HEK293 (cell line): ENCODE measurements around the gene NT5DC2.

Experiments
- CTCF ChIA-PET: fragments of 350-600 bp; formaldehyde crosslinking; extraction: SDS; loops from one replicate; lab custom pipeline; 2021; ENCODE audit warnings: antibody characterized with exemption; lab: Yijun Ruan, JAX
- POLR2A ChIA-PET: fragments of 300-600 bp; formaldehyde crosslinking; extraction: SDS; loops from one replicate; lab custom pipeline; 2020; ENCODE audit warnings: antibody characterized with exemption, inconsistent platforms; lab: Yijun Ruan, JAX
- H3K27ac ChIP-seq: fragments of 200-500 bp; sonication (Bioruptor generic); 2 replicates; pipeline ENCODE4 v1.5.1; 2014; ENCODE audit warnings: low read depth, low read length, control low read depth, inconsistent platforms; ENCODE audit errors: extremely low read depth
- H3K36me3 ChIP-seq, 2 experiments: fragments of 200-500 bp in 1 of 2; sonication (Bioruptor generic) in 1 of 2; 1 replicate in 1 of 2; 2 replicates in 1 of 2; pipeline ENCODE4 v1.5.1; 2014 to 2017; ENCODE audit warnings: inconsistent platforms in 2 of 2, low read length in 2 of 2; ENCODE audit not compliant: control insufficient read depth in 2 of 2, insufficient read depth in 1 of 2
- H3K4me1 ChIP-seq: fragments of 200-500 bp; sonication (Bioruptor generic); 2 replicates; pipeline ENCODE4 v1.5.1; 2014; ENCODE audit warnings: mild to moderate bottlenecking, low read length, inconsistent platforms; ENCODE audit not compliant: control insufficient read depth, insufficient read depth
- H3K4me3 ChIP-seq: 2 replicates; pipeline ENCODE4 v1.5.1; 2011; ENCODE audit warnings: low read depth, mild to moderate bottlenecking, control low read depth, low read length, moderate library complexity
- H3K9me3 ChIP-seq: fragments of 200-500 bp; sonication (Bioruptor generic); 2 replicates; pipeline ENCODE4 v1.5.1; 2014; ENCODE audit warnings: low read depth, low read length, inconsistent platforms; ENCODE audit not compliant: control insufficient read depth, insufficient read depth
- GLIS1 ChIP-seq: fragments of 450-650 bp; formaldehyde crosslinking; IDR thresholded peaks from 2 replicates; pipeline ENCODE4 v1.5.1; 2016; ENCODE audit warnings: missing biosample characterization, missing genetic modification characterization
- GLIS2 ChIP-seq: fragments of 450-650 bp; formaldehyde crosslinking; IDR thresholded peaks from 2 replicates; pipeline ENCODE4 v1.5.1; 2016; ENCODE audit warnings: missing biosample characterization, missing genetic modification characterization
- KLF8 ChIP-seq: fragments of 450-650 bp; formaldehyde crosslinking; IDR thresholded peaks from 2 replicates; pipeline ENCODE4 v1.5.1; 2016; ENCODE audit warnings: missing biosample characterization, missing genetic modification characterization
- KLF9 ChIP-seq: fragments of 450-650 bp; formaldehyde crosslinking; IDR thresholded peaks from 2 replicates; pipeline ENCODE4 v1.5.1; 2016; ENCODE audit warnings: missing biosample characterization, missing genetic modification characterization, low read depth
- OSR2 ChIP-seq: fragments of 450-650 bp; formaldehyde crosslinking; IDR thresholded peaks from 2 replicates; pipeline ENCODE4 v1.5.1; 2016; ENCODE audit warnings: missing biosample characterization, missing genetic modification characterization
- SP2 ChIP-seq: fragments of 450-650 bp; formaldehyde crosslinking; IDR thresholded peaks from 2 replicates; pipeline ENCODE4 v1.5.1; 2016; ENCODE audit warnings: missing biosample characterization, missing genetic modification characterization
- SP3 ChIP-seq: fragments of 450-650 bp; formaldehyde crosslinking; IDR thresholded peaks from 2 replicates; pipeline ENCODE4 v1.5.1; 2016; ENCODE audit warnings: missing biosample characterization, missing genetic modification characterization
- ZBTB20 ChIP-seq: fragments of 450-650 bp; formaldehyde crosslinking; IDR thresholded peaks from 2 replicates; pipeline ENCODE4 v1.5.1; 2016; ENCODE audit warnings: missing biosample characterization, missing genetic modification characterization
- ZBTB8A ChIP-seq: fragments of 450-650 bp; formaldehyde crosslinking; IDR thresholded peaks from 2 replicates; pipeline ENCODE4 v1.5.1; 2016; ENCODE audit warnings: missing biosample characterization, missing genetic modification characterization
- ZIC2 ChIP-seq: fragments of 450-650 bp; formaldehyde crosslinking; IDR thresholded peaks from 2 replicates; pipeline ENCODE4 v1.5.1; 2016; ENCODE audit warnings: missing biosample characterization, missing genetic modification characterization
- ZNF223 ChIP-seq: fragments of 450-650 bp; formaldehyde crosslinking; IDR thresholded peaks from 2 replicates; pipeline ENCODE4 v1.5.1; 2016; ENCODE audit warnings: missing biosample characterization, missing genetic modification characterization
- ZNF274 ChIP-seq, 2 experiments: fragments of 200-500 bp in 1 of 2; fragments of 450-650 bp in 1 of 2; sonication (Bioruptor generic) in 1 of 2; formaldehyde crosslinking in 1 of 2; IDR thresholded peaks; 2 replicates each; pipeline versions ENCODE4 v1.5.1 to v1.6.1; 2014 to 2016; ENCODE audit warnings: borderline replicate concordance in 1 of 2, inconsistent platforms in 1 of 2, low read length in 1 of 2, missing biosample characterization in 1 of 2, missing genetic modification characterization in 1 of 2
- ZNF335 ChIP-seq: fragments of 450-650 bp; formaldehyde crosslinking; conservative IDR thresholded peaks from 2 replicates; pipeline ENCODE4 v1.5.1; 2016; ENCODE audit warnings: missing biosample characterization, missing genetic modification characterization
- ZNF423 ChIP-seq: fragments of 450-650 bp; formaldehyde crosslinking; IDR thresholded peaks from 2 replicates; pipeline ENCODE4 v1.5.1; 2016; ENCODE audit warnings: missing biosample characterization, missing genetic modification characterization
- ZNF792 ChIP-seq: fragments of 450-650 bp; formaldehyde crosslinking; IDR thresholded peaks from 2 replicates; pipeline ENCODE4 v1.5.1; 2016; ENCODE audit warnings: missing biosample characterization, missing genetic modification characterization
- ZNF843 ChIP-seq: fragments of 450-650 bp; formaldehyde crosslinking; IDR thresholded peaks from 2 replicates; pipeline ENCODE4 v1.5.1; 2016; ENCODE audit warnings: missing biosample characterization, missing genetic modification characterization
- TF ChIP-seq, protein P1 (sequence below): fragments of 450-650 bp; formaldehyde crosslinking; IDR thresholded peaks from 2 replicates; pipeline ENCODE4 v1.5.1; 2017; ENCODE audit warnings: missing biosample characterization, mild to moderate bottlenecking, missing genetic modification characterization, moderate library complexity
- TF ChIP-seq, protein P2 (sequence below): fragments of 450-650 bp; formaldehyde crosslinking; optimal IDR thresholded peaks from 2 replicates; pipeline ENCODE3; 2016; ENCODE audit warnings: missing biosample characterization, mild to moderate bottlenecking, missing genetic modification characterization
- TF ChIP-seq, protein P3 (sequence below): fragments of 450-650 bp; formaldehyde crosslinking; conservative IDR thresholded peaks from 2 replicates; pipeline ENCODE4 v1.5.1; 2016; ENCODE audit warnings: low read depth, missing biosample characterization, missing genetic modification characterization
- TF ChIP-seq, protein P4 (sequence below): fragments of 450-650 bp; formaldehyde crosslinking; IDR thresholded peaks from 2 replicates; pipeline ENCODE4 v1.5.1; 2016; ENCODE audit warnings: missing biosample characterization, missing genetic modification characterization

Gene NT5DC2

DNA sequence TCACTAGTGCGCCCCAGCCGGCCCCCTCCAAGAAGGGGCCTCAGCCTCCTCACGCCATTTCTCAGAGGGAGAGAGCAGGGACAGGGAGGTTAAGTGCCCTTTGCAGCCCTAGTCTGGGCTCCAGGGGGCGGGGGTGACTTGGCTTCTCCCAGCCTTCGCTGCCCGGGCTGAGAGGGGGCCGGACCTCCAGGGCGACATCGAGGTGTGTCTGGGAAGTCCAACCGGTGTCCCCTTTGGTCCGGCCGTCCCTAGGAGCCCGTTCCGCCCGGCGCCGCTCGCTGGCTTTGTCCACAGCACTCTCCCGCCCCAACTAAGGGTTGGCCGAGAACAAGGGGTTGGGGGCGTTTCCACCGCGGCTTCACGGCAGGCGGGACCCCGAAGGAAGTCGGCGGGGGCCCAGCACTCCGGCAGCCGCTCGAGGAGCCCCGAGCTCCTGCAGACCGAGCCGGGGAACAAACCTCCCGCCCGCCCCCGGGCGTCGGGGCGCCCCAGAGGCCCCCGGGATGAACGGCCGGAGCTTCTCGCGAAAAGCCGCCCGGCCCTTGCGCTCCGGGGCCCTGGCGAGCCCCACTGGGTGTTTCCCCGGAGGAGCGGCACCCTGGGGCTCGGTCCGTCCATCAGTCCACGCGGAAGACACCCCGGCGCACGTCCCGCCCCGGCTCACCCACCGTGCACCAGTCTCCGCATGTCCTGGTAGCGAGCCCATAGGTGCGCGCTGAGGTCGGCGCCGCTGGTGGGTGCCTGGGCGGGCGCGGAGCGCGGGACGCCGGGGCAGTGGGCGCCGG lies 627 bp downstream of the NT5DC2 start:
- Histone ChIP-seq H3K4me3 (peak overlapping the region; percentile 63), H3K9me3 (no peaks in the 10 kb centered on the region), H3K27ac (peak overlapping the region; percentile 86)
- POLR2A ChIA-PET = no interaction called here
- TF ChIP-seq ZNF423 (tag by site-specific recombination) = peak; percentile 62
- TF ChIP-seq, protein P1, sequence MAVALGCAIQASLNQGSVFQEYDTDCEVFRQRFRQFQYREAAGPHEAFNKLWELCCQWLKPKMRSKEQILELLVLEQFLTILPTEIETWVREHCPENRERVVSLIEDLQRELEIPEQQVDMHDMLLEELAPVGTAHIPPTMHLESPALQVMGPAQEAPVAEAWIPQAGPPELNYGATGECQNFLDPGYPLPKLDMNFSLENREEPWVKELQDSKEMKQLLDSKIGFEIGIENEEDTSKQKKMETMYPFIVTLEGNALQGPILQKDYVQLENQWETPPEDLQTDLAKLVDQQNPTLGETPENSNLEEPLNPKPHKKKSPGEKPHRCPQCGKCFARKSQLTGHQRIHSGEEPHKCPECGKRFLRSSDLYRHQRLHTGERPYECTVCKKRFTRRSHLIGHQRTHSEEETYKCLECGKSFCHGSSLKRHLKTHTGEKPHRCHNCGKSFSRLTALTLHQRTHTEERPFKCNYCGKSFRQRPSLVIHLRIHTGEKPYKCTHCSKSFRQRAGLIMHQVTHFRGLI (tag by site-specific recombination) = 0 out of 2 replicates have a peak, but pooled peaks have one; percentile 44
- no peak for TF ChIP-seq OSR2 (tag by site-specific recombination)
- TF ChIP-seq, protein P2, sequence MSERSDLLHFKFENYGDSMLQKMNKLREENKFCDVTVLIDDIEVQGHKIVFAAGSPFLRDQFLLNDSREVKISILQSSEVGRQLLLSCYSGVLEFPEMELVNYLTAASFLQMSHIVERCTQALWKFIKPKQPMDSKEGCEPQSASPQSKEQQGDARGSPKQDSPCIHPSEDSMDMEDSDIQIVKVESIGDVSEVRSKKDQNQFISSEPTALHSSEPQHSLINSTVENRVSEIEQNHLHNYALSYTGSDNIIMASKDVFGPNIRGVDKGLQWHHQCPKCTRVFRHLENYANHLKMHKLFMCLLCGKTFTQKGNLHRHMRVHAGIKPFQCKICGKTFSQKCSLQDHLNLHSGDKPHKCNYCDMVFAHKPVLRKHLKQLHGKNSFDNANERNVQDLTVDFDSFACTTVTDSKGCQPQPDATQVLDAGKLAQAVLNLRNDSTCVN (tag by site-specific recombination) = peak; percentile 68
- TF ChIP-seq KLF9 = 0 out of 2 replicates have a peak, but pooled peaks have one; percentile 45
- peak; percentile 47; the same call in 1 of the 2 replicates for TF ChIP-seq SP3
- TF ChIP-seq ZBTB8A (tag by site-specific recombination) = peak; percentile 92
- 0 out of 2 replicates have a peak, but pooled peaks have one; percentile 9 for TF ChIP-seq GLIS2 (tag by site-specific recombination)
- no peak for TF ChIP-seq ZNF792 (tag by site-specific recombination)
- peak; percentile 83 for TF ChIP-seq SP2 (tag by site-specific recombination)
- TF ChIP-seq GLIS1 (tag by site-specific recombination) = peak; percentile 45
- no peak for TF ChIP-seq ZNF843 (tag by site-specific recombination)
- TF ChIP-seq ZIC2 (tag by site-specific recombination) = peak; percentile 58
- no peak for TF ChIP-seq ZNF274 (IDR thresholded peaks at IDR 0.05; ENCODE audit: low read length)
- TF ChIP-seq ZNF274 (tag by site-specific recombination; IDR thresholded peaks at IDR 0.05; ENCODE audit: borderline replicate concordance) = no peak
- TF ChIP-seq, protein P3, sequence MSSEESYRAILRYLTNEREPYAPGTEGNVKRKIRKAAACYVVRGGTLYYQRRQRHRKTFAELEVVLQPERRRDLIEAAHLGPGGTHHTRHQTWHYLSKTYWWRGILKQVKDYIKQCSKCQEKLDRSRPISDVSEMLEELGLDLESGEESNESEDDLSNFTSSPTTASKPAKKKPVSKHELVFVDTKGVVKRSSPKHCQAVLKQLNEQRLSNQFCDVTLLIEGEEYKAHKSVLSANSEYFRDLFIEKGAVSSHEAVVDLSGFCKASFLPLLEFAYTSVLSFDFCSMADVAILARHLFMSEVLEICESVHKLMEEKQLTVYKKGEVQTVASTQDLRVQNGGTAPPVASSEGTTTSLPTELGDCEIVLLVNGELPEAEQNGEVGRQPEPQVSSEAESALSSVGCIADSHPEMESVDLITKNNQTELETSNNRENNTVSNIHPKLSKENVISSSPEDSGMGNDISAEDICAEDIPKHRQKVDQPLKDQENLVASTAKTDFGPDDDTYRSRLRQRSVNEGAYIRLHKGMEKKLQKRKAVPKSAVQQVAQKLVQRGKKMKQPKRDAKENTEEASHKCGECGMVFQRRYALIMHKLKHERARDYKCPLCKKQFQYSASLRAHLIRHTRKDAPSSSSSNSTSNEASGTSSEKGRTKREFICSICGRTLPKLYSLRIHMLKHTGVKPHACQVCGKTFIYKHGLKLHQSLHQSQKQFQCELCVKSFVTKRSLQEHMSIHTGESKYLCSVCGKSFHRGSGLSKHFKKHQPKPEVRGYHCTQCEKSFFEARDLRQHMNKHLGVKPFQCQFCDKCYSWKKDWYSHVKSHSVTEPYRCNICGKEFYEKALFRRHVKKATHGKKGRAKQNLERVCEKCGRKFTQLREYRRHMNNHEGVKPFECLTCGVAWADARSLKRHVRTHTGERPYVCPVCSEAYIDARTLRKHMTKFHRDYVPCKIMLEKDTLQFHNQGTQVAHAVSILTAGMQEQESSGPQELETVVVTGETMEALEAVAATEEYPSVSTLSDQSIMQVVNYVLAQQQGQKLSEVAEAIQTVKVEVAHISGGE (tag by site-specific recombination) = peak; percentile 66
- TF ChIP-seq, protein P4, sequence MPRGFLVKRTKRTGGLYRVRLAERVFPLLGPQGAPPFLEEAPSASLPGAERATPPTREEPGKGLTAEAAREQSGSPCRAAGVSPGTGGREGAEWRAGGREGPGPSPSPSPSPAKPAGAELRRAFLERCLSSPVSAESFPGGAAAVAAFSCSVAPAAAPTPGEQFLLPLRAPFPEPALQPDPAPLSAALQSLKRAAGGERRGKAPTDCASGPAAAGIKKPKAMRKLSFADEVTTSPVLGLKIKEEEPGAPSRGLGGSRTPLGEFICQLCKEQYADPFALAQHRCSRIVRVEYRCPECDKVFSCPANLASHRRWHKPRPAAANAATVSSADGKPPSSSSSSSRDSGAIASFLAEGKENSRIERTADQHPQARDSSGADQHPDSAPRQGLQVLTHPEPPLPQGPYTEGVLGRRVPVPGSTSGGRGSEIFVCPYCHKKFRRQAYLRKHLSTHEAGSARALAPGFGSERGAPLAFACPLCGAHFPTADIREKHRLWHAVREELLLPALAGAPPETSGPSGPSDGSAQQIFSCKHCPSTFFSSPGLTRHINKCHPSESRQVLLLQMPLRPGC (tag by site-specific recombination) = no peak
- TF ChIP-seq KLF8 (tag by site-specific recombination) = peak; percentile 31; the same call in 1 of the 2 replicates
- TF ChIP-seq ZNF223 = no peak
- TF ChIP-seq ZBTB20 (tag by site-specific recombination) = peak; percentile 70
- TF ChIP-seq ZNF335 (tag by site-specific recombination) = peak; percentile 52
- TF ChIP-seq, all 188 proteins: peak for 14
- Histone ChIP-seq H3K36me3 (peaks cover 0 to 43% of the 10 kb centered on the region in 2 experiments; a peak in 1 of 3 replicates), H3K4me1 (peaks cover 4% of the 10 kb centered on the region; the same call in 1 of the 2 replicates)
- CTCF ChIA-PET = interaction anchor here (0.6 kb wide), 1 partner anchor 355 kb away, joined by 3 read pairs; no protein-coding TSS in a partner anchor
